Measurements from ENCODE around the gene EPHA10. TPM values are rescaled to one million over a fixed set of nuclear protein-coding genes. Genes with fewer than 3 reads are reported as not detected.

The EPHA10 gene
- total RNA-seq, 1 donor, result not detected

DNA sequence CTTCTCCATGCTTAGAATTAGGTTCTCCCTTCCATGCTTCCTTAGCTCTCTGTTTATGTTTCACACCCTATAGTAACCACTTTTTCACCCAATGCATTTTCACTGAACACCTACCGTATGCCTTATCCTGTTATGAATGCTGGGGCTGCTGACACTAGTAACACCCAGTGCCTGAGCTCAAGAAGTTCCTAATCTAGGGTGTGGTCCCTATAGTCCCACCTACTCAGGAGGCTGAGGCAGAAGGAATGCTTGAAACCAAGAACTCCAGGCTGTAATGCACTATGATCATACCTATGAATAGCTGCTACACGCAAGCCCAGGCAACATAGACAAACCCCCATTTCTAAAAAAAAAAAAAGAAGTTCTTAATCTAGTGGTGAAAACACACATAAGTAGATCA lies 5.5 kb downstream of the EPHA10 start:
- no peak for DNase-seq (ENCODE audit: low read depth)
- no peak overlapping the region for H3K4me3 ChIP-seq (ENCODE audit: low read depth, low read length)
- TF ChIP-seq, protein P1, sequence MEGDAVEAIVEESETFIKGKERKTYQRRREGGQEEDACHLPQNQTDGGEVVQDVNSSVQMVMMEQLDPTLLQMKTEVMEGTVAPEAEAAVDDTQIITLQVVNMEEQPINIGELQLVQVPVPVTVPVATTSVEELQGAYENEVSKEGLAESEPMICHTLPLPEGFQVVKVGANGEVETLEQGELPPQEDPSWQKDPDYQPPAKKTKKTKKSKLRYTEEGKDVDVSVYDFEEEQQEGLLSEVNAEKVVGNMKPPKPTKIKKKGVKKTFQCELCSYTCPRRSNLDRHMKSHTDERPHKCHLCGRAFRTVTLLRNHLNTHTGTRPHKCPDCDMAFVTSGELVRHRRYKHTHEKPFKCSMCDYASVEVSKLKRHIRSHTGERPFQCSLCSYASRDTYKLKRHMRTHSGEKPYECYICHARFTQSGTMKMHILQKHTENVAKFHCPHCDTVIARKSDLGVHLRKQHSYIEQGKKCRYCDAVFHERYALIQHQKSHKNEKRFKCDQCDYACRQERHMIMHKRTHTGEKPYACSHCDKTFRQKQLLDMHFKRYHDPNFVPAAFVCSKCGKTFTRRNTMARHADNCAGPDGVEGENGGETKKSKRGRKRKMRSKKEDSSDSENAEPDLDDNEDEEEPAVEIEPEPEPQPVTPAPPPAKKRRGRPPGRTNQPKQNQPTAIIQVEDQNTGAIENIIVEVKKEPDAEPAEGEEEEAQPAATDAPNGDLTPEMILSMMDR (IDR thresholded peaks at IDR 0.05; ENCODE audit: insufficient read depth, low read depth, low read length), result no peak

DNA sequence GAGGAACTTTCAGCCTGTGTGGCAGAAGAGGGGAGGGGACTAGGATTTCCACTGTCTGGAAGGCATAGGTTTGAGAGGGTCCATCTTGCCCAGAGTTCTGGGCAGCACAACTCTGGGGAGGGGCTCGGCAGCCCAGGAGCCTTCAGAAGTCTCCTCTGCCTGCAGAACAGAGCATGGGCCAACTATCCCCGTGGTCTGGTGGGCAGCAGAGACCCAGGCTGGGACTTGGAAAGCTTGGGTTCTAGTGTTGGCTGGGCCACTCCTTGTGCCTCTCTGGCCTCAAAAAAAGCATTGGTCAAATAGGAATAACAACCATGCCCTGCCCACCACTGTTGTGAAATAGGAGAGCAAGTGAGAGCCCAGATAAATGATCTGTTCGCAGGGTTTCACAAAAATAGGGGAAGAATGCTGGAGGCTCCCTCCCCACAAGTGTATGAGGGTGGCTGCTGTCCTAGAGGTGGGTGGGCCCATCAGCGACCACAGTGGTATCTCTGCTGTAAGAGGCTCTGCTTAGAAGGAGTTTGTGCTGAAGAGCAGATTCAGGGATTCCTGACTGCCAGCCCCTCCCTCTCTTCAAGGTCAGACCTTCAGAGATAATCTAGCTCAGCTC lies 8.9 kb downstream of the EPHA10 start:
- DNase-seq (ENCODE audit: low read depth), result no peak
- H3K4me3 ChIP-seq (ENCODE audit: low read depth, low read length), result no peak overlapping the region
- TF ChIP-seq, protein P1 (IDR thresholded peaks at IDR 0.05; ENCODE audit: insufficient read depth, low read depth, low read length), result no peak

DNA sequence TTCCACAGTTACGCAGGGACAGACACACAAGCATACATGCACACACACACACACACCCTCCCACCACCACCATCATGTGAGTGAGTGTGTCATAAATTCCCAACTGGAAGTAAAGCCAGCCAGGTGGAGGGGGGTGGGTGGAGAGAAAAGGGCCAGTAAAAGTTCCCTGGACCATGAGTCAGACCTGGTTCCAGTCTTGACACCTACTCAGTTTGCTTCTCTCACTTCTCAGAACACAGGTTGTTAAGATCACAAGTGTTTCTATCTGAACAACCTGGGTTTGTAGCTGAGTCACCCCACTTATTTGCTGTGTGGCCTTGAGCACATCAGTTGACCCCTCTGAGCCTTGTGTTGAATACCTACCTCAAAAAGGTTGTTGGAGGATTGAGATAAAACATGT lies 9.6 kb downstream of the EPHA10 start:
- TF ChIP-seq, protein P1 (IDR thresholded peaks at IDR 0.05; ENCODE audit: insufficient read depth, low read depth, low read length), result no peak
- no peak for DNase-seq (ENCODE audit: low read depth)

DNA sequence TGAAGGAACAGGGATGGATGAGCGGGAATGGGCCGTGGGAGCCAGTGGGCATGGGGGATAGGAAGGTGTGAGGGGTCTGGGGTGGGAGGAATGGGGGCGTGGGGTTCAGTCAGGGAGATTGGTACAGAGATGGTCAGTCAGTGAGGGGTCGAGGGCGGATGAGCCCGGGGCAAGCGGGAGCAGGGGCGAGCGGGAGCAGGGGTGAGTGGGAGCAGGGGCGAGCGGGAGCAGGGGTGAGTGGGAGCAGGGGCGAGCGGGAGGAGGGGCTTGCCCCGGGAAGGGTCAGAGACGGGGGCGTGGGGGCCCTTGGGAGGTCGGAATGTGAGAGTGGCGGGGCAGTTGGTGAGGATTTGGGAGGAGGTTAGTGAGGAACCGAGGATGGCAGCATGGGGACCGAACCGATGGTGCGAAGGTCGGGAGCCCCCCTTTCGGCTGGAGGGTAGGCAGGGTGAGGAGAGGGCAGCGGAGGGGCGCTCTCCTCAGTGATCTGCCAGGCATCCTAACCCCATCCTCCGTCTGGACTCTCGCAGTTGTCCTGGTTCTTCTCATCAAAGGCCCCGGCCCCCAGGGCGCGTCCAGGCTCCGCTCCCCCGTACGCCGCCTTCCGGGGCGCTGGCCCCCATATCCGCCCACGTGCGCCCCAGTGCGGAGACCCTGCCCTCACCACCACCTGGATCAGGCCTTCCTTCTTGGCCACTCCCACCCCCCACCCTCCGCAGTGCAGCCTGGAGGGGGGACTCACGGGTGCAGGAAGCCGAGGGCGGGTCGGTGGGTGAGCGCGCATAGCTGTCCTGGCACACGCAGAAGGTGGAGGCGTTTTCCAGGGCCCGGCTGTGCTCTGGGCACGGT lies 11.2 kb downstream of the EPHA10 start:
- TF ChIP-seq, protein P1 (IDR thresholded peaks at IDR 0.05; ENCODE audit: insufficient read depth, low read depth, low read length), result no peak
- no peak overlapping the region for H3K4me3 ChIP-seq (ENCODE audit: low read depth, low read length)
- DNase-seq (ENCODE audit: low read depth), result no peak

More for the DNA sequence above, 9.6 kb downstream of the EPHA10 start:
- H3K4me3 ChIP-seq (ENCODE audit: low read depth, low read length), result no peak overlapping the region

DNA sequence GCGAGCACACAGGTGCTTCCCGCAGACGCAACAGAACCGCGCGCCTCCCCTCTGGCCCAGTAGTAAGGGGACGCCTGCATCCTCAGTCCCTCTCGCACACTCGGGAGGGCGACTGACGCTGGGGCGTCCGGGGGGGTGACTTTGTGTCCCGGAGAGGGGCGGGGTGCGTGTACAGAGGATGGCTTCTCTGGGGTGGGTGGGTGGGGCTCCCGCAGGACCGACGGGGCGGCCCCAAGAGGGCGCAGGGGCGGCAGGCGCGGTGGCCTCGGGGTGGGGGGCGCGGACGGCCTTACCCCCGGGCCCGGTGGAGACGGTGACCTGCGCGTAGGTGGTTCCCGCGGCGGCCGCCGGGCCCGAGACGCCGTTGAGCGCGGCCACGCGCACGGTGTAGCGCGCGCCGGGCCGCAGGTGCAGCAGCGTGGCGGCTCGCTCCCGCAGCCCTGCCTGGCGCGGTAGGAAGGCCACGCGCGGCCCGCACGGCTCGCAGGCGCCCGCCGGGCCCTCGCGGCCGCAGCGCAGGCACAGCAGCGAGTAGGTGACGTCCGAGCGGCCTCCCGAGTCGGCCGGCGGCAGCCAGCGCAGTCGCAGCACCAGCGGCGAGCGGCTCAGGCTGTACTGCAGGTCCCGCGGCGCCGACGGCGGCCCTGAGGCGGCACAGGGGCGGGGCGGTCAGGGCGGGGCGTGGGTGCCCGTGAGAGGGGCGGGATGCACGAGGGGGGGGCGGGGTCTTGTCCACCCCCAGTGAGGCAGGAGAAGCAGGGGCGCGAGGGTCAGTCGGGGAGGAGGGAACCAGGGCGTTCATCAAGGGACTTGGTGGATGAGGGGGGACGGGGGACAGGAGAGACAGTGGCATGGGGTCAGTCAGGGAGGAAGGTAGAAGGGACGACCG lies 12.1 kb downstream of the EPHA10 start:
- no peak overlapping the region for H3K4me3 ChIP-seq (ENCODE audit: low read depth, low read length)
- TF ChIP-seq, protein P1 (IDR thresholded peaks at IDR 0.05; ENCODE audit: insufficient read depth, low read depth, low read length), result no peak
- DNase-seq (ENCODE audit: low read depth), result peak; percentile 10

DNA sequence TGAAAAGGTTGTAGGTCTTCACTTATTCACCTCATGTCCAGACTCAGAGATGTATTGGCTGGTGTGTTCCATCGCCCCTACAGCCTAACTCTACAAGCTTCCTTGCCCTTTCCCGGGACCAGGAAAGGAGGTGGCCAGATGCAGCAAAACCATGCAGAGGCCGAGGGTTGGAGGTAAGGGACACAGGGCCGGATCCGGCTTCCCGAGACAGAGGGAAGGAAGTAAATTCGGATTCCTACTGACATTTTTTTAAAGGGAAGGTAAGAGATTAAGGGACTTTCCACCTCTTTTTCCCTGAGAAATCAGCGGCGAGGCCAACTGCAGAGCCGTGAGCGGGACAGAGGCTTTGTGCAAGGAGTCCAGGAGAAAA lies 12.7 kb downstream of the EPHA10 start:
- TF ChIP-seq, protein P1 (IDR thresholded peaks at IDR 0.05; ENCODE audit: insufficient read depth, low read depth, low read length), result no peak
- no peak overlapping the region for H3K4me3 ChIP-seq (ENCODE audit: low read depth, low read length)
- no peak for DNase-seq (ENCODE audit: low read depth)
